ENCODE data around the gene PROP1.

PROP1 gene

DNA sequence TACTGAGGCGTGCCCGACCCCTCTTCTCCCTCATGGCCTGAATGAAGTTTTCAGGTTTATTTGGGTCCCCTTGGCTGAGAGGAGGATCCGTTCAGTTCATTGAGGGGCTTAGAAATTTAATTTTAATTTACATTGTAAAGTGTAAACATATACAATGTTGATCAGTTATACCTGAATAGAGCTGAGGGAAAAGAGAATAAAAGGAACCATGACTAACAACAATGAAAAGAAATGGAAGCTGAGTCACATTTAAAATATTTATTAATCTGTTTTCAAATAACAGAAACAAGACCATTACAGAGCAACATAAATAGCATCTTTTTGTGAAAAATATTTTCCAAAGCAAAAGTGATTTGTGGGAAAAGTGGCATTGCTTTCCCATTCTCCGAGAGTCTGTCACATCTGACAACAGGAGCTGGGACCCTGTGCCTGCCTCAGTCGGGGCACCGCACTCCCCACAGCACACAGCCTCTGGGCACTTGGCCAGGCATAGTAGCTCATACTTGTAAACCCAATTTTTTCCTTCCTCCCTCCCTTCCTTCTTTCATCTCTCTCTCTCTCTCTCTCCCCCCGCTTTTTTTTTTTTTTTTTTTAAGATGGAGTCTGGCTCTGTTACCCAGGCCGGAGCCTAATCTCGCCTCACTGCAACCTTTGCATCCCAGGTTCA lies 28.7 kb downstream of the PROP1 start:
- no peaks in the 10 kb centered on the region for H3K36me3 ChIP-seq (ENCODE audit: control insufficient read depth in 2 of 2, insufficient read depth in 1 of 2, low read length in 2 of 2)
- no peaks in the 10 kb centered on the region for H3K4me1 ChIP-seq (ENCODE audit: control insufficient read depth, insufficient read depth, low read length)
- no peaks in the 10 kb centered on the region for H3K9me3 ChIP-seq (ENCODE audit: control insufficient read depth, insufficient read depth, low read depth, low read length)
- H3K27ac ChIP-seq (ENCODE audit: extremely low read depth, low read depth, low read length), result no peak overlapping the region
- no peak overlapping the region for H3K4me3 ChIP-seq (ENCODE audit: low read depth, low read length)
- TF ChIP-seq ZNF223 (tag by site-specific recombination; IDR thresholded peaks at IDR 0.05) (no peak), ZNF529 (tag by site-specific recombination; IDR thresholded peaks at IDR 0.05; ENCODE audit: insufficient replicate concordance) (no peak), ZBTB7A (tag by site-specific recombination; IDR thresholded peaks at IDR 0.05; ENCODE audit: low read depth) (no peak), TSHZ1 (tag by site-specific recombination; IDR thresholded peaks at IDR 0.05; ENCODE audit: borderline replicate concordance) (no peak), WT1 (tag by site-specific recombination; IDR thresholded peaks at IDR 0.05) (no peak), ZNF549 (tag by site-specific recombination; IDR thresholded peaks at IDR 0.05) (no peak), ZNF785 (tag by site-specific recombination; IDR thresholded peaks at IDR 0.05) (no peak), SETDB1 (IDR thresholded peaks at IDR 0.05; ENCODE audit: insufficient read length, low read length) (no peak), ZNF544 (tag by site-specific recombination; IDR thresholded peaks at IDR 0.05) (no peak)
- TF ChIP-seq, protein P1, sequence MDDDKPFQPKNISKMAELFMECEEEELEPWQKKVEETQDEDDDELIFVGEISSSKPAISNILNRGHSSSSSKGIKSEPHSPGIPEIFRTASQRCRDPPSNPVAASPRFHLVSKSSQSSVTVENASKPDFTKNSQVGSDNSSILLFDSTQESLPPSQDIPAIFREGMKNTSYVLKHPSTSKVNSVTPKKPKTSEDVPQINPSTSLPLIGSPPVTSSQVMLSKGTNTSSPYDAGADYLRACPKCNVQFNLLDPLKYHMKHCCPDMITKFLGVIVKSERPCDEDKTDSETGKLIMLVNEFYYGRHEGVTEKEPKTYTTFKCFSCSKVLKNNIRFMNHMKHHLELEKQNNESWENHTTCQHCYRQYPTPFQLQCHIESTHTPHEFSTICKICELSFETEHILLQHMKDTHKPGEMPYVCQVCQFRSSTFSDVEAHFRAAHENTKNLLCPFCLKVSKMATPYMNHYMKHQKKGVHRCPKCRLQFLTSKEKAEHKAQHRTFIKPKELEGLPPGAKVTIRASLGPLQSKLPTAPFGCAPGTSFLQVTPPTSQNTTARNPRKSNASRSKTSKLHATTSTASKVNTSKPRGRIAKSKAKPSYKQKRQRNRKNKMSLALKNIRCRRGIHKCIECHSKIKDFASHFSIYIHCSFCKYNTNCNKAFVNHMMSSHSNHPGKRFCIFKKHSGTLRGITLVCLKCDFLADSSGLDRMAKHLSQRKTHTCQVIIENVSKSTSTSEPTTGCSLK (tag by site-specific recombination; IDR thresholded peaks at IDR 0.05), result no peak
- ChIA-PET CTCF (no interaction called here), POLR2A (no interaction called here)

- Histone ChIP-seq H3K4me1 (ENCODE audit: control insufficient read depth, insufficient read depth, low read length) (no peaks in the 10 kb centered on the region), H3K36me3 (ENCODE audit: control insufficient read depth in 2 of 2, insufficient read depth in 1 of 2, low read length in 2 of 2) (no peaks in the 10 kb centered on the region), H3K9me3 (ENCODE audit: control insufficient read depth, insufficient read depth, low read depth, low read length) (no peaks in the 10 kb centered on the region), H3K4me3 (ENCODE audit: low read depth, low read length) (no peak overlapping the region), H3K27ac (ENCODE audit: extremely low read depth, low read depth, low read length) (no peak overlapping the region)
- ChIA-PET POLR2A (no interaction called here), CTCF (no interaction called here)
- TF ChIP-seq ZNF670 (tag by site-specific recombination; IDR thresholded peaks at IDR 0.05; ENCODE audit: low read depth), result no peak
- TF ChIP-seq ZNF544 (tag by site-specific recombination; IDR thresholded peaks at IDR 0.05), result no peak
- TF ChIP-seq ZNF521 (tag by site-specific recombination; IDR thresholded peaks at IDR 0.05), result no peak
- no peak for TF ChIP-seq RBAK (tag by site-specific recombination; IDR thresholded peaks at IDR 0.05)
- TF ChIP-seq ZNF704 (tag by site-specific recombination; IDR thresholded peaks at IDR 0.05), result no peak
- no peak for TF ChIP-seq ZNF341 (tag by site-specific recombination; IDR thresholded peaks at IDR 0.05; ENCODE audit: low read depth)
- TF ChIP-seq BCL11A (tag by site-specific recombination; IDR thresholded peaks at IDR 0.05; ENCODE audit: low read depth), result no peak
- TF ChIP-seq SCRT2 (tag by site-specific recombination; IDR thresholded peaks at IDR 0.05), result no peak
- TF ChIP-seq ZNF366 (tag by site-specific recombination; conservative IDR thresholded peaks at IDR 0.05), result no peak
- no peak for TF ChIP-seq ZNF132 (tag by site-specific recombination; IDR thresholded peaks at IDR 0.05; ENCODE audit: borderline replicate concordance)
- TF ChIP-seq ZNF112 (tag by site-specific recombination; IDR thresholded peaks at IDR 0.05), result no peak
- no peak for TF ChIP-seq ZNF280D (tag by site-specific recombination; IDR thresholded peaks at IDR 0.05)
- no peak for TF ChIP-seq ZNF266 (tag by site-specific recombination; IDR thresholded peaks at IDR 0.05; ENCODE audit: low read depth)
- no peak for TF ChIP-seq KLF17 (tag by site-specific recombination; IDR thresholded peaks at IDR 0.05)
- TF ChIP-seq ZBTB48 (tag by site-specific recombination; IDR thresholded peaks at IDR 0.05), result no peak
- TF ChIP-seq ZNF837 (tag by site-specific recombination; IDR thresholded peaks at IDR 0.05), result no peak
Measured at GRCh38 chr5:177966839-177967166, 29.2 kb downstream of the PROP1 start.
